Endothelial cell of umbilical vein (primary cell): Measurements from ENCODE around the gene SVEP1.

Experiments used
- CTCF ChIP-seq, 2 donors: IDR thresholded peaks; 1 replicate in 1 of 2; 2 replicates in 1 of 2; pipeline ENCODE4 v1.5.1; 2011; ENCODE audit warnings: low read length in 2 of 2, mild to moderate bottlenecking in 2 of 2, moderate library complexity in 2 of 2, control low read depth in 1 of 2, inconsistent platforms in 1 of 2, low read depth in 1 of 2; ENCODE audit not compliant: insufficient read depth in 1 of 2; ENCODE audit errors: extremely low read depth in 1 of 2
- EZH2 ChIP-seq: IDR thresholded peaks from 2 replicates; pipeline ENCODE4 v1.6.1; 2012; ENCODE audit warnings: borderline replicate concordance, low read depth, mild to moderate bottlenecking, moderate library complexity, low read length, inconsistent platforms; ENCODE audit not compliant: severe bottlenecking
- FOS ChIP-seq: IDR thresholded peaks from 2 replicates; pipeline ENCODE4 v1.6.1; 2011; ENCODE audit warnings: mild to moderate bottlenecking, low read length, moderate library complexity, borderline replicate concordance; ENCODE audit not compliant: insufficient read depth
- POLR2A ChIP-seq: IDR thresholded peaks from 2 replicates; pipeline ENCODE4 v1.6.1; 2012; ENCODE audit warnings: low read depth, mild to moderate bottlenecking, control low read depth, low read length
- POLR2AphosphoS5 ChIP-seq: IDR thresholded peaks from 2 replicates; pipeline ENCODE4 v1.6.1; 2012; ENCODE audit warnings: low read depth, mild to moderate bottlenecking, control low read depth, low read length, moderate library complexity; ENCODE audit not compliant: insufficient read depth

- TF ChIP-seq CTCF (IDR thresholded peaks at IDR 0.05; ENCODE audit: extremely low read depth in 1 of 2, insufficient read depth in 1 of 2, low read depth in 1 of 2, low read length in 2 of 2), result no peak
- no peak for TF ChIP-seq POLR2AphosphoS5
- no peak for TF ChIP-seq EZH2
- no peak for TF ChIP-seq POLR2A
- no peak for TF ChIP-seq FOS
Observed at GRCh38 chr9:110399983-110400382, 179.6 kb downstream of the SVEP1 start.
